ENCODE measurements around the gene LRRC74B.

GRCh38 chr22:21009638-21010425 is 35.9 kb upstream of the LRRC74B start:
- TF ChIP-seq, protein P1, sequence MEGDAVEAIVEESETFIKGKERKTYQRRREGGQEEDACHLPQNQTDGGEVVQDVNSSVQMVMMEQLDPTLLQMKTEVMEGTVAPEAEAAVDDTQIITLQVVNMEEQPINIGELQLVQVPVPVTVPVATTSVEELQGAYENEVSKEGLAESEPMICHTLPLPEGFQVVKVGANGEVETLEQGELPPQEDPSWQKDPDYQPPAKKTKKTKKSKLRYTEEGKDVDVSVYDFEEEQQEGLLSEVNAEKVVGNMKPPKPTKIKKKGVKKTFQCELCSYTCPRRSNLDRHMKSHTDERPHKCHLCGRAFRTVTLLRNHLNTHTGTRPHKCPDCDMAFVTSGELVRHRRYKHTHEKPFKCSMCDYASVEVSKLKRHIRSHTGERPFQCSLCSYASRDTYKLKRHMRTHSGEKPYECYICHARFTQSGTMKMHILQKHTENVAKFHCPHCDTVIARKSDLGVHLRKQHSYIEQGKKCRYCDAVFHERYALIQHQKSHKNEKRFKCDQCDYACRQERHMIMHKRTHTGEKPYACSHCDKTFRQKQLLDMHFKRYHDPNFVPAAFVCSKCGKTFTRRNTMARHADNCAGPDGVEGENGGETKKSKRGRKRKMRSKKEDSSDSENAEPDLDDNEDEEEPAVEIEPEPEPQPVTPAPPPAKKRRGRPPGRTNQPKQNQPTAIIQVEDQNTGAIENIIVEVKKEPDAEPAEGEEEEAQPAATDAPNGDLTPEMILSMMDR (IDR thresholded peaks at IDR 0.05): no peak
- TF ChIP-seq POLR2A (IDR thresholded peaks at IDR 0.05): no peak
